Activated CD8-positive, alpha-beta memory T cell treated with anti-CD3 and anti-CD28 coated beads, Interleukin-2, amount 50 U/mL, for 1 hour (primary cell): ENCODE measurements around the gene SLC30A9.

Source experiments
- DNase-seq: peaks from one replicate; pipeline ENCODE4 v3.0.0-alpha.2; 2020; ENCODE audit errors: extremely low read depth

The SLC30A9 gene

DNA sequence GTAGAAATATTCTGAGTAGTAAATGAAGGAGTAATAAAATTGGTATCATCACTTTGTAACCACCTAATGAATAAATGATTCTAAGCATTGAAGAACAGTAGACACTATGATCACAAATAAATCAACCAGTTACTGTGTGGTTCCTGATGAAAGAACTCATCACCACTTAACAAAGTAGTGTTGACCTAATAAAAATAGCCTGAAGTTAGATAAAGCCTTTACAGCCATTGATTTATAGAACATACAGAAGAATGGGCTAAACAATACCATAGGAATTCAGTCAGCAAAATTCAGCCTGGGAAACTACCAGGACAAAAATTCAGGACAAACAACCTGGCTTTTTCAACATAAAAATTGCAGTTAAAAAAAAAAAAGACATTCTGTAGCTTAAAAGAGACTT lies 9.0 kb downstream of the SLC30A9 start:
- no peak for DNase-seq

GRCh38 chr4:42008011-42008786 lies 17.9 kb downstream of the SLC30A9 start:
- DNase-seq: no peak

- DNase-seq: no peak
Measured at GRCh38 chr4:42015438-42015837, 25.1 kb downstream of the SLC30A9 start.

DNA sequence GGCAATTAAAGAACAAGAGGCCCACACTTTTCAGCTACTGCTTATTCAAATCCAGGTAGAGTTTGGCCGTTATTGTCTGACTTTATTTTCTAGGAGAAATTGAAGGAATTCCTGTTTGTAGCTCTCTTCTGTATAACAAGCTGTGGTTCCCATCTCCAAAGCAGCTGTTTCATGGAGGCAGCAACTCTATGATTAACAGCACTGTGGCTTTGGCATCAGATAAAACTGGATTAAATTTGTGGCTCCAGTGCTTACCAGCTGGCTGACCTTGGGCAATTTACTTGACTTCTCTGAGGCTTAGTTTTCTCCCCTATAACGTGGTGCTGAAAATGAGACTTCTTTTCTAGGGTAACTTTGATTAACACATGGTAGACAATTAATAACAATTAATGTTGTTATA lies 28.1 kb downstream of the SLC30A9 start:
- no peak for DNase-seq

DNA sequence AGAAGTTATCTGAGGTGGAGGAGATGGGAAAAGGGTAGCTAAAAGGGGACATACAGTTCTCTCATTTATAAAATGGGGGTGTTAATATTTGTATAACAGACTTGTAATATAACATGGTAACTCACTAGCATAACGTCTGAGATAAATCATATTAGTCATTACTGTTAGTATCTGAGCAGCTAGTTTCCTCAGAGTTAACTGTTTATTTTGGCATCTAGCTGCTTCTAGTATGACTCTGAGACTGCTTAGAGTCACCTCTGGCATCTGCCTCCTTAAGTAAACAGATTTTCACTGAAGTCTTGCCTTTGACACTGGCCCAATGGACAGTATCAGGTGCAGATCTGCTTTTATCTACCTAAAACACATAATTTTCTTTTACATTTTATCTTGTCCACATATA lies 58.1 kb downstream of the SLC30A9 start:
- DNase-seq: no peak

DNA sequence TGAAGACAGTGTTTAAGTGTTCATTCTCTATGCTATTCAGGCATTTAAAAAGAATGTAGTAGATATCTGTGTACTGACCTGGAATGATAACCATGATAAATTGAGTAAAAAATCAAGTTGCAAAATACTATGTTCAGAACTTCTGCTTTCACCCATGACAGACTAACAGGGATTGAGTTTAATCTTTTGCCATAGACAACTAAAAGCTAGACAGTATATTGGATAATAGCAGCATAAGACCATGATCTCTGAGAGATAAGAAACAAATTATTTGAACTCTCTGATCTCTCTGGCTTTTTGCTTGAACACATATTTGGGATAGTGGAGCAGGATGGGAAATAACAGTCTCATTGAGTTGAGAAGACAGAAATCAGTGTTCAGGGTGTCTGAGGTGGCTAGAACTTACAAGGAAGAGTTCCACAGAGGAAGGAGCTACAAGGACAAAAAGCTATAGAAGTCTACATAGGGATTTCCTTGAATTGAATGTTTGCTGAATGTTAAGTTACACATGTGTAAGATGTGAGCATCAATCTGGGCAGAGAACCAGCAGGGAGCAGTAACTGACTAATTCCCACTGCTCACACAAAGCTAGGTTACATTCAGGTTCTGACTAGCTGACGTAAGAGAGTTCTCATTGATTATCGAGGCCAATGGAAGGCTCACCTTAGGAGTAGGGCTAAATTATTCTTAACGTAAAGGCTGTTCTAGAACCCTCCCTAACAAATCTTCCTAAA lies 60.4 kb downstream of the SLC30A9 start:
- DNase-seq: no peak

- DNase-seq: no peak
Measured at GRCh38 chr4:42066402-42066801, 76.1 kb downstream of the SLC30A9 start.

DNA sequence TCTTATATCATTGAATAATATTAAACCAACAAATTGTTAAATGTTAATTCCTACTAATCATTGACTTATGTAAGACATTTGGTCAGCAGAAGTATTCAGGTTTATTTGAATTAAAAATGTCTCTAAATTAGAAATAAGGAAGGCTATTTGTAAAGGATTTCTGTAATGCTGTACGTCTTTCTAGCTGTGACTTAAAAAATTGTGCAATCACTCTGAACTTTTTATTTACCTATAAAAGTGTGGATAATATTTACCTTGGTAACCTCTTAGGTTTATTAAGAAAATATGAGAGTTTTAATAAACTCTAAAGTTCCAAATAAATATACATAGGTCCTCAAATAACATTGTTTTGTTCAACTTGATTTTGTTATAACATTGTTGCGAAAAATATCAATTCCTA lies 76.9 kb downstream of the SLC30A9 start:
- no peak for DNase-seq

GRCh38 chr4:42070463-42070862 lies 80.1 kb downstream of the SLC30A9 start:
- no peak for DNase-seq

DNA sequence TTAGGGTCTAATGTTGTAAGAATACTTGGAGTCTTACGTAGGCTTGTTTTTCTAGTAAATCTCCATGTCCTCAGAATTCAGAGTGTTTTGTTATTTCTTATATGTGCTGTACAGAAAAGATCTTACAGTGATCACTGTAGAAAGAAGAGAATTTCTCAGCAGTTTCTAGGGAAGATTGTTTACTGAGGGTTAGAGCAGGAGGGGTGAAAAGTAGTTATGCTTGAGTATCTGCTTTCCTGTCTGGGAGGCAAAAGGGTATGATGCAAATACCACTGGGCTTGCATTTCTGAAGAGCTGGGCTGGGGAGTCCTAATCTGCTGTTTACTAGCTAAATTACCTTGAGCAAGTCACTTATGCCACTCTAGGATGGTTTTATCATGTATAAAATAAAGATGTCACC lies 84.0 kb downstream of the SLC30A9 start:
- DNase-seq: no peak

GRCh38 chr4:42078184-42078801 lies 88.0 kb downstream of the SLC30A9 start:
- no peak for DNase-seq

DNA sequence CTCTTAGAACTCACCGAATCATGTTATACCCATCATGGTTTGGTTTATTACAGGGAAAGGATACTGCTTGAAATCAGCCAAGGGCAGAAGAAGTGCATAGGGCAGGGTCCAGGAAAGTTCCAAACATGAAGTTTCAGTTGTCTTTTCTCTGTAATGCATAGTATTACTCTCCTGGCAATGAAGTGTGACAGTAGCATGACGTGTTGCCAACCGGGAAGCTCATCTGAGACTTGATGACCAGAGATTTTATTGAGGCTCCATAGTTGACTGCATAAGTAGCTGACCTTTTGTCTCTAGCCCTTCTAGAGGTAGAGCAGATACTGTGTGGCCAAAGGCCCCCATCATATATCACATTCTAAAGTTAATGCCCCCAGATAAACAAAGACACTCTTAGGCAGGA lies 90.0 kb downstream of the SLC30A9 start:
- no peak for DNase-seq

- DNase-seq: no peak
Measured at GRCh38 chr4:42083816-42084215, 93.5 kb downstream of the SLC30A9 start.

DNA sequence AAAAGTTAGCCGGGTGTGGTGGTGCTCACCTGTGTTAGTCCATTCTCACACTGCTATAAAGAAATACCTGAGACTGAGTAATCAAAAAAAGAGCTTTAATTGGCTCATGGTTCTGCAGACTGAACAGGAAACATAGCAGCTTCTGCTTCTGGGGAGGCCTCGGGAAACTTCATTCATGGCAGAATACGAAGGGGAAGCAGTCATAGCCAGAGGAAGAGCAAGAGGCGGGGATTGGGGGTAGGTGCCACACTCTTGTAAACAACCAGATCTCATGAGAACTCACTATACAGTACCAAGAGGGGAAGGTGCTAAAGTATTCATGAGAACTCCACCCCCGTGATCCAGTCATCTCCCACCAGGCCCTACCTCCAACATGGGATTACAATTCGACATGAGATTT lies 98.1 kb downstream of the SLC30A9 start:
- DNase-seq: no peak

- DNase-seq: no peak
Measured at GRCh38 chr4:42101446-42101975, 111.2 kb downstream of the SLC30A9 start.

GRCh38 chr4:42104521-42104920 lies 114.2 kb downstream of the SLC30A9 start:
- DNase-seq: no peak

DNA sequence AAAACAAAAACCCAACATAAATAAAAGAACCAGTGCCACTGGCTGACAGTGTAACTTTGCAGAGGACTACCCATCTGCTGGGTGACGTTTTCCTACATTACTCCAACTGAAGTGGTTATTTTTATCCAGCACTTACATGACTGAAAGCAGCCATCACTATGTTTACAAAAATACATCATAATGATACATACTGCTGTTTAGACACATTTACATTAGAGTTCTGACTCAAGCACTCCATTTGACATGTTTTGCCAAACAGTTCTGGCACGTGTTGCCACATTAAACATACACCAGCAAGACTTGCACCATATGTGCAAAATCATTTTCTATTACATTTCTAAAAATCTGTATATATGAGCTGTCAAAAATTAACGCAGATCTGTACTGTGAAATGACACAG lies 122.5 kb downstream of the SLC30A9 start:
- no peak for DNase-seq

GRCh38 chr4:42119886-42120285 lies 129.6 kb downstream of the SLC30A9 start:
- DNase-seq: no peak

- DNase-seq: no peak
Measured at GRCh38 chr4:42122237-42122636, 131.9 kb downstream of the SLC30A9 start.

DNA sequence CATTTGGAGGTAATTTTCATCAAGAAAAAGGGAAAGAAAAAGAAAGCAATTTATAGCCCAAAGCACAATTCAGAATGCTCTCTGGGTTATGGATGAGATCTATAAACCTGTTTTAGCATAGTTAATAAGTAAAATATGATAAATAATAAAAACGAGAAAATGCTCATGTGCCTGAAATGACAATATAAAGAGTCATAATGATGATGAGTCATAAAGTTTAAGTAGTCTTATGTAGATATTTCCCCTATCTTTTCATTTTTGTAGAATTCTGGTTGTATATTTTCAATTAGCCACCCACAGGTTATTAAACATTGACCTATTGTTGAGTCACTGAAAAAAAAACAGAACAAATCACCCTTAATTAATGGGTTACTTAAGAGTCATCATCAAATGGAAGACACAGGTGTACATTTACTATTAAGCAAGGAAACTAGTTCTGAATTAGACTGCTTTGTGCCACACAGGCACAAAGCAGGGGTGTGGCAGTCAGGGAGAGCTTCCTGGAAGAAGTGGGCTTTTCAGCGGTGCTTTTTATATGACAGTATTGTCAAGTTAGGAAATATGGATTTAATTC lies 132.8 kb downstream of the SLC30A9 start:
- no peak for DNase-seq

- DNase-seq: no peak
Measured at GRCh38 chr4:42132099-42132498, 141.8 kb downstream of the SLC30A9 start.

- DNase-seq: no peak
Measured at GRCh38 chr4:42133006-42133405, 142.7 kb downstream of the SLC30A9 start.
